Mesenchymal stem cell (in vitro differentiated cells and primary cell): ENCODE data around the gene YWHAH.

Source experiments
- DNase-seq: peaks from one replicate; pipeline ENCODE4 v3.0.0-alpha.2; 2013
- H2AFZ ChIP-seq: one replicate; pipeline ENCODE4 v1.6.1; 2013; ENCODE audit warnings: low read depth, mild to moderate bottlenecking, control low read depth, inconsistent platforms, low read length, moderate library complexity
- H2AK5ac ChIP-seq: 2 replicates; pipeline ENCODE4 v1.6.1; 2013; ENCODE audit warnings: low read length, moderate library complexity, mild to moderate bottlenecking, inconsistent platforms; ENCODE audit not compliant: severe bottlenecking
- H2BK120ac ChIP-seq: one replicate; pipeline ENCODE4 v1.6.1; 2013; ENCODE audit warnings: low read depth, mild to moderate bottlenecking, inconsistent platforms, low read length, moderate library complexity
- H2BK12ac ChIP-seq, 2 experiments: one replicate each; pipeline ENCODE4 v1.6.1; 2013; ENCODE audit warnings: inconsistent platforms in 2 of 2, low read length in 2 of 2, mild to moderate bottlenecking in 2 of 2, moderate library complexity in 2 of 2, control low read depth in 1 of 2
- H2BK15ac ChIP-seq: one replicate; pipeline ENCODE4 v1.6.1; 2013; ENCODE audit warnings: mild to moderate bottlenecking, low read depth, inconsistent platforms; ENCODE audit not compliant: poor library complexity, severe bottlenecking
- H2BK5ac ChIP-seq: 2 replicates; pipeline ENCODE4 v1.6.1; 2013; ENCODE audit warnings: low read depth, mild to moderate bottlenecking, low read length, control low read depth, inconsistent platforms; ENCODE audit not compliant: poor library complexity, severe bottlenecking
- H3K14ac ChIP-seq, 2 experiments: one replicate each; pipeline ENCODE4 v1.6.1; 2013; ENCODE audit warnings: inconsistent platforms in 2 of 2, low read length in 2 of 2, control low read depth in 1 of 2, mild to moderate bottlenecking in 1 of 2, moderate library complexity in 1 of 2
- H3K18ac ChIP-seq, 2 experiments: one replicate each; pipeline ENCODE4 v1.6.1; 2013; ENCODE audit warnings: inconsistent platforms in 2 of 2, low read length in 2 of 2, control low read depth in 1 of 2, low read depth in 1 of 2, mild to moderate bottlenecking in 1 of 2
- H3K23ac ChIP-seq, 2 experiments: one replicate each; pipeline ENCODE4 v1.6.1; 2013; ENCODE audit warnings: inconsistent platforms in 2 of 2, low read length in 2 of 2, mild to moderate bottlenecking in 2 of 2, moderate library complexity in 2 of 2, control low read depth in 1 of 2
- H3K27ac ChIP-seq: 2 replicates; pipeline ENCODE4 v1.5.1; 2013; ENCODE audit warnings: mild to moderate bottlenecking, moderate library complexity, low read length, control low read depth, inconsistent platforms; ENCODE audit not compliant: poor library complexity, severe bottlenecking
- H3K27me3 ChIP-seq, 2 experiments: 2 replicates each; pipeline versions ENCODE4 v1.6.1 to v1.7.0; 2013; ENCODE audit warnings: low read length in 2 of 2, mild to moderate bottlenecking in 2 of 2, moderate library complexity in 2 of 2, control low read depth in 1 of 2, inconsistent platforms in 1 of 2; ENCODE audit not compliant: control insufficient read depth in 1 of 2, insufficient read depth in 1 of 2
- H3K36me3 ChIP-seq, 2 experiments: 2 replicates each; pipeline versions ENCODE4 v1.6.1 to v1.7.0; 2013; ENCODE audit warnings: low read length in 2 of 2, control low read depth in 1 of 2, inconsistent platforms in 1 of 2, low read depth in 1 of 2, mild to moderate bottlenecking in 1 of 2; ENCODE audit not compliant: insufficient read depth in 2 of 2, control insufficient read depth in 1 of 2
- H3K4ac ChIP-seq, 2 experiments: one replicate each; pipeline ENCODE4 v1.6.1; 2013; ENCODE audit warnings: inconsistent platforms in 2 of 2, low read length in 2 of 2, mild to moderate bottlenecking in 2 of 2, moderate library complexity in 2 of 2, control low read depth in 1 of 2, low read depth in 1 of 2
- H3K4me1 ChIP-seq: 2 replicates; pipeline ENCODE4 v1.6.1; 2013; ENCODE audit warnings: low read depth, low read length, control low read depth; ENCODE audit not compliant: control insufficient read depth, insufficient read depth
- H3K4me2 ChIP-seq: 2 replicates; pipeline ENCODE4 v1.6.1; 2013; ENCODE audit warnings: low read length, mild to moderate bottlenecking, inconsistent platforms; ENCODE audit not compliant: poor library complexity, severe bottlenecking
- H3K4me3 ChIP-seq, 2 experiments: 2 replicates each; pipeline versions ENCODE4 v1.5.1 to v1.7.0; 2013; ENCODE audit warnings: low read length in 2 of 2, mild to moderate bottlenecking in 2 of 2, control low read depth in 1 of 2, low read depth in 1 of 2; ENCODE audit not compliant: insufficient read depth in 1 of 2
- H3K79me1 ChIP-seq: replicated peaks from 2 replicates; pipeline ENCODE4 v1.6.1; 2013; ENCODE audit warnings: mild to moderate bottlenecking, control low read depth, low read length, inconsistent platforms; ENCODE audit not compliant: poor library complexity, severe bottlenecking
- H3K9ac ChIP-seq: 2 replicates; pipeline ENCODE4 v1.7.0; 2013; ENCODE audit warnings: mild to moderate bottlenecking, low read length, moderate library complexity
- H3K9me3 ChIP-seq: 2 replicates; pipeline ENCODE4 v1.7.0; 2013; ENCODE audit warnings: mild to moderate bottlenecking, low read length; ENCODE audit not compliant: control insufficient read depth
- H4K8ac ChIP-seq: one replicate; pipeline ENCODE4 v1.6.1; 2013; ENCODE audit warnings: inconsistent platforms, mild to moderate bottlenecking, low read length, moderate library complexity
- H4K91ac ChIP-seq: one replicate; pipeline ENCODE4 v1.6.1; 2013; ENCODE audit warnings: mild to moderate bottlenecking, low read length, inconsistent platforms
- WGBS: methylation state at CpG from one replicate; pipeline ENCODE4 v1.1.7; 2013; ENCODE audit warnings: mixed read lengths; 5-methylcytosine and 5-hydroxymethylcytosine counted together

Gene YWHAH

DNA sequence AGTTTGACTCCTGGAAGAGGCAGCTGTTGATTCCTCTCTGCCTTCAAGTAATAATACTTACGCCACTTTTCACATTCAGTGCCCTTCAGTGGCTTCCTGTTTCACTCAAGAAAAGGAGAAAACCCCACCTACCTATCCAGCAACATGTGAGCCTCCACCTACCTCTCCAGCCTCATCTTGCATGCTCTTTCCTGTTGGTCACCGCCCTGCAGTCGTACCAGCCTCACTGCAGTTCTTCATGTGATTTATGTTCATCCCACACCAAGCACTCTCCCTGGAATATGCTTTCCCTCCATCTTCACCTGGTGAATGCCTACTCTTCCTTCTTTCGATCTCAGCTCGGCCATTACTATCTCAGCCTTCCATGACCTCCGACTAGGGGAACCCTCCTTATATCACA, 21.8 kb upstream of the YWHAH start:
- no peak for DNase-seq
- Histone ChIP-seq H3K14ac (no peak overlapping the region), H3K4me1 (peaks cover 4% of the 10 kb centered on the region), H3K23ac (no peak overlapping the region), H3K36me3 (no peaks in the 10 kb centered on the region), H4K91ac (no peak overlapping the region), H2BK12ac (no peak overlapping the region), H3K18ac (no peak overlapping the region), H2AFZ (no peak overlapping the region), H3K4me2 (no peak overlapping the region), H3K27ac (no peak overlapping the region), H3K4ac (no peak overlapping the region), H3K4me3 (no peak overlapping the region), H2BK120ac (no peak overlapping the region), H3K9ac (no peak overlapping the region), H2BK15ac (no peak overlapping the region), H2AK5ac (no peak overlapping the region), H3K79me1 (no peaks in the 10 kb centered on the region), H4K8ac (no peak overlapping the region), H2BK5ac (no peak overlapping the region), H3K9me3 (no peaks in the 10 kb centered on the region), H3K27me3 (peaks cover 4 to 26% of the 10 kb centered on the region in 2 experiments)
- WGBS = 90% methylated on average over 6 of the region's 6 CpGs

DNA sequence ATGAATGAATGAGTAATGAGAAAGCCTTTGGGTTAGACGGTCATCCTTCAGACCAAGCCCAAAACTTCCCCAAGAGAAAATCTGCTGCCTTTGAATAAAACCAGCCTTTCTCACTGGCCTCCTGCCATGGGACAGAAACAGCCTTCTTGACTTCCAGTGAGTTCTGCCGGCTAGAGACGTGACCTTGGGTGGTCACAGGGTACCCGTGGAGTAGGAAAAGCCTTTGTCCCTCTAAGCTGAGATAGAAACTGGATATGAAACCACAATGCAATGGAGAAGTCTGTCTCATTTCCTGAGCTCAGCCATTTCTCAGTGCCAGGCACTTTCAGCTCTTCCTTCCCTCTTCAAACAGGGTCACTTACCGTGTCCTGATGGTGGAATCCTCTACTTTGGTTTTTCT, 21.2 kb upstream of the YWHAH start:
- DNase-seq = no peak
- peaks cover 4 to 31% of the 10 kb centered on the region in 2 experiments for H3K27me3 ChIP-seq

DNA sequence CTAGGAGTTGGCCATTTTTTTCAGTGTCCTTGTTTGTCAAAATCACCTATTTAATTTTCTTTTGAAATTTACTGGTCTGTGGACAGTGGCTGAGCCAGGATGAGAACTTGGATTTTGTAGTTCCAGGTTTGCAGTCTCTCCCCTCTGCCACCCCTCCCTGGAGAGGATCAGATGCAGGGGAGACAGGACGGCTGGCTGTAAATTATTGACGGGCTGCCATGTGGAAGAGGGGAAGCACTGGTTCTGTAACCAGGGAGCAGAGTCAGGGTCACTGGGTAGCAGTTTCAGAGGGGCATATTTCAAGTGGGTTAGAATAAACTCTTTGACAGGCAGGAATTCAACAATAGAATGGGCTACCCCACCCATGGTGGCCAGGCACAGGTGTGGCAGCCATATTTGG, 20.6 kb upstream of the YWHAH start:
- no peak overlapping the region for H3K9ac ChIP-seq
- 67% methylated on average over 2 of the region's 2 CpGs for WGBS
- peaks cover 4% of the 10 kb centered on the region for H3K4me1 ChIP-seq
- no peaks in the 10 kb centered on the region for H3K36me3 ChIP-seq
- no peak overlapping the region for H2BK5ac ChIP-seq
- H4K91ac ChIP-seq = no peak overlapping the region
- no peak overlapping the region for H3K4me2 ChIP-seq
- H3K4me3 ChIP-seq = no peak overlapping the region
- no peak overlapping the region for H4K8ac ChIP-seq
- H2BK120ac ChIP-seq = no peak overlapping the region
- no peak overlapping the region for H2BK15ac ChIP-seq
- peaks cover 4 to 30% of the 10 kb centered on the region in 2 experiments for H3K27me3 ChIP-seq
- H3K23ac ChIP-seq = no peak overlapping the region
- H3K9me3 ChIP-seq = no peaks in the 10 kb centered on the region
- no peak overlapping the region for H2BK12ac ChIP-seq
- no peak overlapping the region for H3K4ac ChIP-seq
- H2AFZ ChIP-seq = no peak overlapping the region
- H3K27ac ChIP-seq = no peak overlapping the region
- no peaks in the 10 kb centered on the region for H3K79me1 ChIP-seq
- no peak overlapping the region for H3K14ac ChIP-seq
- no peak overlapping the region for H3K18ac ChIP-seq
- no peak for DNase-seq
- no peak overlapping the region for H2AK5ac ChIP-seq

More for the DNA sequence above, 21.2 kb upstream of the YWHAH start:
- Histone ChIP-seq H3K23ac (no peak overlapping the region), H2BK15ac (no peak overlapping the region), H3K36me3 (no peaks in the 10 kb centered on the region), H3K4ac (no peak overlapping the region), H3K4me1 (peaks cover 4% of the 10 kb centered on the region), H4K8ac (no peak overlapping the region), H3K9me3 (no peaks in the 10 kb centered on the region), H2BK12ac (no peak overlapping the region), H2BK5ac (no peak overlapping the region), H3K14ac (no peak overlapping the region), H3K9ac (no peak overlapping the region), H3K27ac (no peak overlapping the region), H4K91ac (no peak overlapping the region), H2BK120ac (no peak overlapping the region), H3K79me1 (no peaks in the 10 kb centered on the region), H3K4me3 (no peak overlapping the region), H3K18ac (no peak overlapping the region), H3K4me2 (no peak overlapping the region), H2AK5ac (no peak overlapping the region), H2AFZ (no peak overlapping the region)
- WGBS = 72% methylated on average over 5 of the region's 5 CpGs

DNA sequence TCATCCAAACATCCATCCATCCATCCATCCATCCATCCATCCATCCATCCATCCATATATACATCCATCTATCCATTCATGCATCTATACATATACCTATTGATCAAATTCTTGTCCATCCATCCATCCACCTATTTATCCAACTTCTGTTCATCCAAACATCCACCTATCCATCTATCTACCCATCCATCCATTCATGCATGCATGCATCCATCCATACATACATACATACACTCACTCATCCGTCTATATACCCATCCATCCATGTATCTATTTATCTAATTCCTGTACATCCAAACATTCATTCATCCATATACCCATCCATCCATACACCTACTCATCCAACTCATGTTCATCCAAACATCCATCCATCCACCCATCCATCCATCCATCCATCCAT, 19.3 kb upstream of the YWHAH start:
- DNase-seq = no peak
- H3K23ac ChIP-seq = no peak overlapping the region
- no peaks in the 10 kb centered on the region for H3K36me3 ChIP-seq
- H3K4me3 ChIP-seq = no peak overlapping the region
- H2AK5ac ChIP-seq = no peak overlapping the region
- H2BK15ac ChIP-seq = no peak overlapping the region
- 95% methylated on average over 1 of the region's 1 CpG for WGBS
- H3K4me1 ChIP-seq = peaks cover 4% of the 10 kb centered on the region
- no peaks in the 10 kb centered on the region for H3K9me3 ChIP-seq
- no peak overlapping the region for H4K91ac ChIP-seq
- no peak overlapping the region for H3K9ac ChIP-seq
- H3K14ac ChIP-seq = no peak overlapping the region
- H3K27ac ChIP-seq = no peak overlapping the region
- H3K79me1 ChIP-seq = no peaks in the 10 kb centered on the region
- H2AFZ ChIP-seq = no peak overlapping the region
- no peak overlapping the region for H2BK12ac ChIP-seq
- no peak overlapping the region for H4K8ac ChIP-seq
- H3K18ac ChIP-seq = no peak overlapping the region
- no peak overlapping the region for H3K4ac ChIP-seq
- H3K4me2 ChIP-seq = no peak overlapping the region
- H2BK120ac ChIP-seq = no peak overlapping the region
- H3K27me3 ChIP-seq = peaks cover 4 to 29% of the 10 kb centered on the region in 2 experiments
- no peak overlapping the region for H2BK5ac ChIP-seq
